ENCODE measurements around the gene FAM228A. TPM values are rescaled to one million over a fixed set of nuclear protein-coding genes. Genes with fewer than 3 reads are reported as not detected.
"Not testable (repeated sequence)": the region's sequence is repeated elsewhere in the genome, so short reads cannot be mapped to it uniquely, and the experiment has no call there.

FAM228A gene
- total RNA-seq, 1 experiment from 2014 or later = not detected

DNA sequence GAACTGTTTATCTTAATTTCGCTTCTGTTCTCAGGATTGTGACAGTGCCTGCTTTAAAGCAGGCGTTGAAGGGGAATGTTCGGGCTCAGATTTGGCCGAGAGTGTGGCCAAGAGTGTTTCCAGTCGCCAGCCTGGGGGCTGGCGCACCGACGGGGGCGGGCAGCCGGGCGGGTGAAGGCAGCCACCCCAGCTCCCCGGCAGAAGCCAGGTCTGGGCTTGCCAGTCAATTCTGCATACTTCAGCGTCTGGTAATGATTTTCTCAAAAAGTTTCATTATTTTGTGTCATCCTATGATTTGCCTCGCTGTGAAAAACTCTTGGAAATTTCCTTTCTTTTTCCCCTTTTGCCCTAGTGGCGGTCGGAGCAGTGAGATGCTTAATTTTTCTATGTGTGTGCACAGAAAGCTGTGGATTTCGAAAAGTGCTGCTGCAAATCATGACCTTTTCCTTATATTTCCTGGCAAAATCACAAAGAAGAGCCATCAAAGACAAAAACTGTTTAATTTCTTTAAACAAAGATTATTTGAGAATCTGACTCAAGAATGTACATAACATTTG lies 856 bp downstream of the FAM228A start:
- peaks cover 7% of the 10 kb centered on the region; the same call in 1 of the 2 replicates for H3K4me1 ChIP-seq
- H3K36me3 ChIP-seq = no peaks in the 10 kb centered on the region
- no peak for DNase-seq
- H3K9me3 ChIP-seq (replicated peaks) = no peaks in the 10 kb centered on the region
- H3K4me3 ChIP-seq = no peak overlapping the region
- no peaks in the 10 kb centered on the region for H3K27me3 ChIP-seq
- H3K27ac ChIP-seq = no peak overlapping the region

GRCh38 chr2:24176326-24176725 lies 1.5 kb downstream of the FAM228A start:
- Histone ChIP-seq H3K27me3 (no peaks in the 10 kb centered on the region), H3K4me1 (peaks cover 7% of the 10 kb centered on the region; the same call in 1 of the 2 replicates), H3K9me3 (replicated peaks) (no peaks in the 10 kb centered on the region), H3K36me3 (no peaks in the 10 kb centered on the region), H3K27ac (no peak overlapping the region), H3K4me3 (no peak overlapping the region)
- peak in 1 of 2 experiments; percentile 52 for DNase-seq

DNA sequence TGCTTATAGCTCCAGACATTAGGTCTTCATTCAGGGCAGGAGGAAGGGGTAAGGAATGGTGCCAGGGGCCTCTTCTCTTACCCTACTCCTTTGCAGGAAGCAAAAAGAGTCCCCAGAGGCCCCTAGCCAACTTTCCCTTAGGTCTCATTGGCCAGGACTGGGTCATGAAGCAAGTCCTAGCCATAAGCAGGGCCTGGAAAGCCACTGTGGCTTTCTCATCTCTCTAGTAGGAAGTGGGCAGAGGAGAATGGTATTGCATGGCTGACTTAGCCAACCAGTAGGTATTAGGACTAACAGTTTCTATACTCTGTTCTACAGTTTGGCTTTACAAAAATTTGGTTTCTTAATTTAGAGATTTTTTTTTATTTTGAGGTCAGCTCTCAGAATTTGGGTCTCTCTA lies 4.8 kb downstream of the FAM228A start:
- no peak overlapping the region for H3K27ac ChIP-seq
- no peaks in the 10 kb centered on the region for H3K27me3 ChIP-seq
- DNase-seq = no peak
- H3K36me3 ChIP-seq = no peaks in the 10 kb centered on the region
- no peaks in the 10 kb centered on the region for H3K9me3 ChIP-seq (replicated peaks)
- H3K4me3 ChIP-seq = no peak overlapping the region
- peaks cover 14% of the 10 kb centered on the region for H3K4me1 ChIP-seq

DNA sequence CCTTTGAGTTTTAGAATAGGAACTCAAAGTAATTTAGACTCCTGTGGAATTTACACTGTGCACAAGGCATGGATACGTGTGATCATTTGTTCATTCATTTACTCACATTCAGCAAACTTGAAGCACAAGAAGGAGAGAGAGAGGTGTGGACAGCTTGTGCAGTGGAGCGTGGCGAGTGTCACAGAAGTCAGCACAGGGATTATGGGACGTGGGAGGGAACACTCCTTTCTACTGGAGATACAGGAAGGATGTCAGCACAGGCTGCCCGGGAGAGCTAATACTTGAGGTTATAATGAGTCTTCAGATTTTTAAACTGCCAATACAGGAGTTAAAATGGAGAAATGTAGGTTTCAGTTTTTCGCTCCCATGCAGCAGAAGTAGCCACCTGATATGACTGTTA lies 7.0 kb downstream of the FAM228A start:
- H3K4me3 ChIP-seq = peak overlapping the region; percentile 3; the same call in 1 of the 2 replicates
- peaks cover 7% of the 10 kb centered on the region; the same call in 1 of the 2 replicates for H3K4me1 ChIP-seq
- H3K27ac ChIP-seq = no peak overlapping the region
- no peaks in the 10 kb centered on the region for H3K27me3 ChIP-seq
- peak in 1 of 2 experiments; percentile 48 for DNase-seq
- H3K9me3 ChIP-seq (replicated peaks) = no peaks in the 10 kb centered on the region
- H3K36me3 ChIP-seq = no peaks in the 10 kb centered on the region

DNA sequence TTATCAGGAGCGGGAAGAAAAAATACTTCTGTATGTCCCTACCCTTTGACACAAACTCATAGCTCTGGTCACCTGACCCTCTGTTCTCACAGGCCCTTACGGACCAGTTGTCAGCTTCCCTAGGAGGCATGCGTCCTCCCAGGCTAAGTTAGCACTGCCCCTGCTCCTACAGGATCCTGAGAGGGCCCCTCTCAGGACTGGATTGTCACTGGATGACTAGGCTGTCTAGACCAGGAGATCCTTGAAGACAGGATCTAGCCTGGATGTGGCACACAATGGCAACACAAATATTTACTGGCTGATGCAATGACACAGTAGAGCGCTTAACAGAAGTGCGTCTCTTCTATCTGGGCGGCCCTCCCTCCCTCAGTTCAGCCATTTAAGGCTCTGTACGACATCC lies 7.7 kb downstream of the FAM228A start:
- Histone ChIP-seq H3K27ac (no peak overlapping the region), H3K27me3 (no peaks in the 10 kb centered on the region), H3K4me3 (no peak overlapping the region; the same call in 1 of the 2 replicates), H3K36me3 (no peaks in the 10 kb centered on the region), H3K4me1 (peaks cover 7% of the 10 kb centered on the region; the same call in 1 of the 2 replicates), H3K9me3 (replicated peaks) (no peaks in the 10 kb centered on the region)
- DNase-seq = peak; percentile 36 to 51

GRCh38 chr2:24183366-24184069 lies 8.7 kb downstream of the FAM228A start:
- Histone ChIP-seq H3K9me3 (replicated peaks) (no peaks in the 10 kb centered on the region; the same call in 1 of the 2 replicates), H3K36me3 (no peaks in the 10 kb centered on the region), H3K4me1 (peaks cover 7% of the 10 kb centered on the region; the same call in 1 of the 2 replicates), H3K27me3 (no peaks in the 10 kb centered on the region), H3K4me3 (no peak overlapping the region), H3K27ac (no peak overlapping the region)
- no peak for DNase-seq

- no peaks in the 10 kb centered on the region for H3K4me1 ChIP-seq
- H3K9me3 ChIP-seq (replicated peaks) = no peaks in the 10 kb centered on the region; the same call in 1 of the 2 replicates
- no peak overlapping the region for H3K27ac ChIP-seq
- no peaks in the 10 kb centered on the region for H3K27me3 ChIP-seq
- no peak overlapping the region for H3K4me3 ChIP-seq
- no peak for DNase-seq
- H3K36me3 ChIP-seq = no peaks in the 10 kb centered on the region
These were observed 14.7 kb downstream of the FAM228A start for GRCh38 chr2:24189551-24189950.

DNA sequence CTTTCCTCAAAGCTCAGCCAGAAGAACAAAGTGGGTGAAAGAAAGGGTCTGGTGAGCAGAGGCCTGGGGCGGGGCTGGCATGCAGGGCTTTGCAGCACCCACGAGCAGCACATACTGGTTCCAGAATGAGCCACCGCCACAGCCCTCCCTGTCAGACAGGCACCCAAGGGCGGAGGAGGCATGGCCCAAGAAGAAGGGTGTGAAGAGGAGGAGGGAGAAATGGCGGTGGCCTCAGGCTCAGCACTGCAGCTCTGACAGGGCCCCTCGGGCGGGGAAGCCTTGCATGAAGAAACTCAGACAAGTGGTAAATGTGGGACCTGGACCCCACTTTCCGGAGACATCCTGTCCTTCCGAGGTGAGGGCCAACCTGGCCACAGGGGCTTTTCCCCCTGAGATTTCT lies 15.7 kb downstream of the FAM228A start:
- no peak for DNase-seq
- Histone ChIP-seq H3K4me3 (no peak overlapping the region), H3K36me3 (no peaks in the 10 kb centered on the region), H3K27me3 (no peaks in the 10 kb centered on the region), H3K9me3 (replicated peaks) (peaks cover 2% of the 10 kb centered on the region), H3K4me1 (no peaks in the 10 kb centered on the region), H3K27ac (no peak overlapping the region)

- H3K27ac ChIP-seq = no peak overlapping the region
- no peak overlapping the region for H3K4me3 ChIP-seq
- no peaks in the 10 kb centered on the region for H3K27me3 ChIP-seq
- no peaks in the 10 kb centered on the region for H3K36me3 ChIP-seq
- DNase-seq = no peak
- H3K9me3 ChIP-seq (replicated peaks) = peaks cover 2% of the 10 kb centered on the region
- no peaks in the 10 kb centered on the region for H3K4me1 ChIP-seq
These were observed 16.3 kb downstream of the FAM228A start for GRCh38 chr2:24191156-24191555.

DNA sequence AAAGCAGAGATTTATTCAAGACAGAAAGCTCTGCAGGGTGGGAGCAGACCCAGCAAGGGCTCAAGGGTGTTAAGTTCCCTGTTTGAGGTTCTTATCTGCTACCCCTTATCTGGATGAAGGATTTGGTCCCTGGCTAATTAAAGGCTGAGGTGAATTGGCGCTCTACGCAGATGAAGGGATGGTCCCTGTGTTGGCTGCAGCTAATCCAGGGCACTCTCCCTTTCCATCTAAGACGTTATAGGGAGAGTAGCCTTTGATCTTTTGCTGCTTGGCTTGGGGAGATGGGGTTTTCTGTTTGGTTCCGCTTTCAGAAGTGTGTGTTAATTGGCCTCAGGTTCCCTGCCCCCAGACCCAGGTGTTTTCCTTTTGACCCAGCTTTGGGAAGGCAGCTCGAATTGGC lies 17.0 kb downstream of the FAM228A start:
- DNase-seq = no peak
- Histone ChIP-seq H3K36me3 (no peaks in the 10 kb centered on the region), H3K27me3 (no peaks in the 10 kb centered on the region)

GRCh38 chr2:24197213-24197612 lies 22.4 kb downstream of the FAM228A start:
- not testable (repeated sequence) for H3K27me3 ChIP-seq; DNase-seq; H3K4me1 ChIP-seq; H3K27ac ChIP-seq; H3K36me3 ChIP-seq; H3K9me3 ChIP-seq (replicated peaks); H3K4me3 ChIP-seq

More for the DNA sequence above, 17.0 kb downstream of the FAM228A start:
- Histone ChIP-seq H3K4me1 (no peaks in the 10 kb centered on the region), H3K4me3 (no peak overlapping the region), H3K9me3 (replicated peaks) (peaks cover 3% of the 10 kb centered on the region), H3K27ac (no peak overlapping the region)

DNA sequence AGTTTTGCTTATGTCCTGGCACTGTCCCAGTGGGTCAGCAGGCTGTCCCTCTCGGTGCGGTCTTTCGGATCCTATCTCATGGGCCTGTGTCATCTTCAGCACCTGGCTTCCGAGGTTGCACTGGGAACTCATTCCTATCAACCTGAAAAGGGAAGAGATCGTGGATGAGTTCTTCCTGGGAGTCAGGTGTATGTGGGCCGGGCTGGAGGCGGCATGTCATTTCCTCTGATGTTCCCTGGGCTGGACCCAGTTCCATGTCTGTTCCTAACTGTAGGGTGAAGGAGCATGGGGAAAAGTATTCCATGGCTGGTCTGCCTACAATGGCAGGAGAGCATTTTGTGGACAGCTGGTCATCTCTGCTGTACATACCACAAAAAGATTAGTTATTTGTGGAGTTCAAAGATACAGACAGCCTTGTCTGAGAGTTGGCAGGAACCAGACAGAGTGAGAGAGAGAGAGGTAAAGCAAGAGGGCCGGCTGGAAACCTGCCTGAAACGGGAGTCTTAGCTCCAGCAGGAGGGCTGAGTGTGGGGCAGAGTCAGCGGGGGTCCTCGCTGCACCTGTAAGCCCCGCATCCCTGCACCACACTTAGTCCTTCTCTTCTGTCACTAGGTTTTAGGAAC lies 25.2 kb downstream of the FAM228A start:
- H3K4me3 ChIP-seq = no peak overlapping the region
- H3K4me1 ChIP-seq = no peaks in the 10 kb centered on the region
- no peak for DNase-seq

DNA sequence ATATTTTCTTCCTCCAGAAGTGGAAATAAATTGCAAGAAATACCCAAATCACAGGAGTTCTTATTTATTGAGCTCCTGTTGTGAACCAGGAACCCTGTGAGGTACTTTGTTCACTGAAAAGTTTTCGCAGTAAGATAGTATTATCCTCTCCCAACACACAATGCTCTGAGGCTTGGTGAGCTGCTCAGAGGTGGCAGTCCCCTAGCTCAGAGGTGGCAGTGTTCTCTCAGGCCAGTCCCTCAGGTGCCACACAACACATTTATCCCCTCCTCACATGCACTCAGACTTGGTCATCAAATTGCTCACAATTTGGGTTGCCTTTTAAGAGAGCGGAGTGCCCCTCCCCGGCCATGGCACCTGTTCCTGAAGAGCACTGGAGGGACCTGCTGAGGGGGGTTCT lies 25.9 kb downstream of the FAM228A start:
- no peak overlapping the region for H3K4me3 ChIP-seq
- H3K27me3 ChIP-seq = no peaks in the 10 kb centered on the region
- DNase-seq = no peak
- H3K4me1 ChIP-seq = no peaks in the 10 kb centered on the region
- H3K9me3 ChIP-seq (replicated peaks) = peaks cover 6% of the 10 kb centered on the region; the same call in 1 of the 2 replicates
- no peaks in the 10 kb centered on the region for H3K36me3 ChIP-seq
- no peak overlapping the region for H3K27ac ChIP-seq

More for the DNA sequence above, 25.2 kb downstream of the FAM228A start:
- Histone ChIP-seq H3K36me3 (no peaks in the 10 kb centered on the region), H3K27ac (no peak overlapping the region), H3K9me3 (replicated peaks) (peaks cover 9% of the 10 kb centered on the region; the same call in 1 of the 2 replicates), H3K27me3 (no peaks in the 10 kb centered on the region)

GRCh38 chr2:24203029-24203786 lies 28.4 kb downstream of the FAM228A start:
- Histone ChIP-seq H3K27me3 (no peaks in the 10 kb centered on the region), H3K9me3 (replicated peaks) (no peaks in the 10 kb centered on the region), H3K36me3 (no peaks in the 10 kb centered on the region), H3K4me3 (no peak overlapping the region), H3K4me1 (no peaks in the 10 kb centered on the region), H3K27ac (no peak overlapping the region)
- no peak for DNase-seq

- no peaks in the 10 kb centered on the region for H3K4me1 ChIP-seq
- no peaks in the 10 kb centered on the region for H3K36me3 ChIP-seq
- no peak overlapping the region for H3K4me3 ChIP-seq
- H3K9me3 ChIP-seq (replicated peaks) = no peaks in the 10 kb centered on the region
- DNase-seq = no peak
- H3K27ac ChIP-seq = no peak overlapping the region
- H3K27me3 ChIP-seq = no peaks in the 10 kb centered on the region
These were observed 28.9 kb downstream of the FAM228A start for GRCh38 chr2:24203787-24204150.
